Measurements from ENCODE around the gene HOXC12.

DNA sequence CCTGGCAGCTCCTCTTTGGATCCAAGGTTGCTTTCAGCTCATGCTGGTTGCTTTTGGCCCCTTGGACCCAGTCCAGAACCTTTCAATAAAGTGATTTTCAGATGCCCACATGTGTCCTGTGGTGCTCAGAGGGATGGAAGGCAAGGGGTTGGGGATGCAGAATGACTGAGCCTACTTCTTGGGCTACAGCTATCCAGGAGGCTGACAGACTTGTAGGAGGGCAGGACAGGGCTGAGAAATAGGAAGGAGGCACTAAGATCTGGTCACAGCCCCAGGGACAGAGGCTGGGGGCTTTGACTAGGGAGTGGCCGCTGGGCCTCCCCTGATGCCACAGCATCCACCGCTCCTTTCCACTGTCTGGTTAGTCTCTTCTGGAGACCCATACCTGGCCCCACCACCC, 17.0 kb downstream of the HOXC12 start:
- TF ChIP-seq, protein P1, sequence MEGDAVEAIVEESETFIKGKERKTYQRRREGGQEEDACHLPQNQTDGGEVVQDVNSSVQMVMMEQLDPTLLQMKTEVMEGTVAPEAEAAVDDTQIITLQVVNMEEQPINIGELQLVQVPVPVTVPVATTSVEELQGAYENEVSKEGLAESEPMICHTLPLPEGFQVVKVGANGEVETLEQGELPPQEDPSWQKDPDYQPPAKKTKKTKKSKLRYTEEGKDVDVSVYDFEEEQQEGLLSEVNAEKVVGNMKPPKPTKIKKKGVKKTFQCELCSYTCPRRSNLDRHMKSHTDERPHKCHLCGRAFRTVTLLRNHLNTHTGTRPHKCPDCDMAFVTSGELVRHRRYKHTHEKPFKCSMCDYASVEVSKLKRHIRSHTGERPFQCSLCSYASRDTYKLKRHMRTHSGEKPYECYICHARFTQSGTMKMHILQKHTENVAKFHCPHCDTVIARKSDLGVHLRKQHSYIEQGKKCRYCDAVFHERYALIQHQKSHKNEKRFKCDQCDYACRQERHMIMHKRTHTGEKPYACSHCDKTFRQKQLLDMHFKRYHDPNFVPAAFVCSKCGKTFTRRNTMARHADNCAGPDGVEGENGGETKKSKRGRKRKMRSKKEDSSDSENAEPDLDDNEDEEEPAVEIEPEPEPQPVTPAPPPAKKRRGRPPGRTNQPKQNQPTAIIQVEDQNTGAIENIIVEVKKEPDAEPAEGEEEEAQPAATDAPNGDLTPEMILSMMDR (IDR thresholded peaks at IDR 0.05): no peak
- TF ChIP-seq, protein P2, sequence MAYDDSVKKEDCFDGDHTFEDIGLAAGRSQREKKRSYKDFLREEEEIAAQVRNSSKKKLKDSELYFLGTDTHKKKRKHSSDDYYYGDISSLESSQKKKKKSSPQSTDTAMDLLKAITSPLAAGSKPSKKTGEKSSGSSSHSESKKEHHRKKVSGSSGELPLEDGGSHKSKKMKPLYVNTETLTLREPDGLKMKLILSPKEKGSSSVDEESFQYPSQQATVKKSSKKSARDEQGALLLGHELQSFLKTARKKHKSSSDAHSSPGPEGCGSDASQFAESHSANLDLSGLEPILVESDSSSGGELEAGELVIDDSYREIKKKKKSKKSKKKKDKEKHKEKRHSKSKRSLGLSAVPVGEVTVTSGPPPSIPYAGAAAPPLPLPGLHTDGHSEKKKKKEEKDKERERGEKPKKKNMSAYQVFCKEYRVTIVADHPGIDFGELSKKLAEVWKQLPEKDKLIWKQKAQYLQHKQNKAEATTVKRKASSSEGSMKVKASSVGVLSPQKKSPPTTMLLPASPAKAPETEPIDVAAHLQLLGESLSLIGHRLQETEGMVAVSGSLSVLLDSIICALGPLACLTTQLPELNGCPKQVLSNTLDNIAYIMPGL (CRISPR knock-in tag; IDR thresholded peaks at IDR 0.05): no peak
- TF ChIP-seq, protein P3, sequence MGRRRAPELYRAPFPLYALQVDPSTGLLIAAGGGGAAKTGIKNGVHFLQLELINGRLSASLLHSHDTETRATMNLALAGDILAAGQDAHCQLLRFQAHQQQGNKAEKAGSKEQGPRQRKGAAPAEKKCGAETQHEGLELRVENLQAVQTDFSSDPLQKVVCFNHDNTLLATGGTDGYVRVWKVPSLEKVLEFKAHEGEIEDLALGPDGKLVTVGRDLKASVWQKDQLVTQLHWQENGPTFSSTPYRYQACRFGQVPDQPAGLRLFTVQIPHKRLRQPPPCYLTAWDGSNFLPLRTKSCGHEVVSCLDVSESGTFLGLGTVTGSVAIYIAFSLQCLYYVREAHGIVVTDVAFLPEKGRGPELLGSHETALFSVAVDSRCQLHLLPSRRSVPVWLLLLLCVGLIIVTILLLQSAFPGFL (CRISPR knock-in tag; IDR thresholded peaks at IDR 0.05; ENCODE audit: borderline replicate concordance): no peak
- TF ChIP-seq CREB1 (CRISPR knock-in tag; IDR thresholded peaks at IDR 0.05): no peak
- TF ChIP-seq, protein P4, sequence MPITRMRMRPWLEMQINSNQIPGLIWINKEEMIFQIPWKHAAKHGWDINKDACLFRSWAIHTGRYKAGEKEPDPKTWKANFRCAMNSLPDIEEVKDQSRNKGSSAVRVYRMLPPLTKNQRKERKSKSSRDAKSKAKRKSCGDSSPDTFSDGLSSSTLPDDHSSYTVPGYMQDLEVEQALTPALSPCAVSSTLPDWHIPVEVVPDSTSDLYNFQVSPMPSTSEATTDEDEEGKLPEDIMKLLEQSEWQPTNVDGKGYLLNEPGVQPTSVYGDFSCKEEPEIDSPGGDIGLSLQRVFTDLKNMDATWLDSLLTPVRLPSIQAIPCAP (CRISPR knock-in tag; IDR thresholded peaks at IDR 0.05): no peak
- TF ChIP-seq, protein P5, sequence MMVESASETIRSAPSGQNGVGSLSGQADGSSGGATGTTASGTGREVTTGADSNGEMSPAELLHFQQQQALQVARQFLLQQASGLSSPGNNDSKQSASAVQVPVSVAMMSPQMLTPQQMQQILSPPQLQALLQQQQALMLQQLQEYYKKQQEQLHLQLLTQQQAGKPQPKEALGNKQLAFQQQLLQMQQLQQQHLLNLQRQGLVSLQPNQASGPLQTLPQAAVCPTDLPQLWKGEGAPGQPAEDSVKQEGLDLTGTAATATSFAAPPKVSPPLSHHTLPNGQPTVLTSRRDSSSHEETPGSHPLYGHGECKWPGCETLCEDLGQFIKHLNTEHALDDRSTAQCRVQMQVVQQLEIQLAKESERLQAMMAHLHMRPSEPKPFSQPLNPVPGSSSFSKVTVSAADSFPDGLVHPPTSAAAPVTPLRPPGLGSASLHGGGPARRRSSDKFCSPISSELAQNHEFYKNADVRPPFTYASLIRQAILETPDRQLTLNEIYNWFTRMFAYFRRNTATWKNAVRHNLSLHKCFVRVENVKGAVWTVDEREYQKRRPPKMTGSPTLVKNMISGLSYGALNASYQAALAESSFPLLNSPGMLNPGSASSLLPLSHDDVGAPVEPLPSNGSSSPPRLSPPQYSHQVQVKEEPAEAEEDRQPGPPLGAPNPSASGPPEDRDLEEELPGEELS (CRISPR knock-in tag; IDR thresholded peaks at IDR 0.05): no peak
- TF ChIP-seq, protein P6, sequence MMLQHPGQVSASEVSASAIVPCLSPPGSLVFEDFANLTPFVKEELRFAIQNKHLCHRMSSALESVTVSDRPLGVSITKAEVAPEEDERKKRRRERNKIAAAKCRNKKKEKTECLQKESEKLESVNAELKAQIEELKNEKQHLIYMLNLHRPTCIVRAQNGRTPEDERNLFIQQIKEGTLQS (CRISPR knock-in tag; conservative IDR thresholded peaks at IDR 0.05): no peak

Measured in WTC11 (cell line).